Renal cortical epithelial cell (primary cell): ENCODE results near the gene ZNF385D. TPM values are rescaled to one million over a fixed set of nuclear protein-coding genes. Genes with fewer than 3 reads are reported as not detected.

Experiments used
- DNase-seq: peaks from one replicate; pipeline ENCODE4 v3.0.0-alpha.2; 2011; ENCODE audit warnings: low read depth
- total RNA-seq: library from RNA; depleted of rRNA; stranded (reverse); fragments of >200 nt; gene quantifications from 2 replicates; pipeline ENCODE4 v1.2.3, GENCODE V29; 2014

Gene ZNF385D
- total RNA-seq, 1 donor from 2014 or later, result 1.0 TPM

DNA sequence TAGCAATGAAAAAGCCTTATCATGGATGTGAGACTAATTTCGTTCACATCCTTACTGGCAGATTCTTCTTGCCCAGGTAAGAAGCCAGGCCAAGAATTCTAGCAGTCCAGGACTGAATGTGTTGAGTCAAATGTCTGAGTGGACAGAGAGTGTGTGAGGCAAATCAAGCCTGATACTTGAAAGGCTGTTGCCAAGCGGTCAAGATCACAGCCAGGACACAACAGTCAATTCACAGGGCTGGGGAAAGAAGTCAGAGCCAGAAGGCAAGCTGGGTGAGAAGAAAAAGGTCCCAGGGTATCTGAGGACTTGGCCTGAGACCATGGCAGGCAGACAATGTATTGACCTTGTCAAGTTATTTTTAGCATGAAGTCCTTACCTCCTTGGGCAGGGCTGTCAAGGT lies 301.3 kb downstream of the ZNF385D start:
- no peak for DNase-seq

DNA sequence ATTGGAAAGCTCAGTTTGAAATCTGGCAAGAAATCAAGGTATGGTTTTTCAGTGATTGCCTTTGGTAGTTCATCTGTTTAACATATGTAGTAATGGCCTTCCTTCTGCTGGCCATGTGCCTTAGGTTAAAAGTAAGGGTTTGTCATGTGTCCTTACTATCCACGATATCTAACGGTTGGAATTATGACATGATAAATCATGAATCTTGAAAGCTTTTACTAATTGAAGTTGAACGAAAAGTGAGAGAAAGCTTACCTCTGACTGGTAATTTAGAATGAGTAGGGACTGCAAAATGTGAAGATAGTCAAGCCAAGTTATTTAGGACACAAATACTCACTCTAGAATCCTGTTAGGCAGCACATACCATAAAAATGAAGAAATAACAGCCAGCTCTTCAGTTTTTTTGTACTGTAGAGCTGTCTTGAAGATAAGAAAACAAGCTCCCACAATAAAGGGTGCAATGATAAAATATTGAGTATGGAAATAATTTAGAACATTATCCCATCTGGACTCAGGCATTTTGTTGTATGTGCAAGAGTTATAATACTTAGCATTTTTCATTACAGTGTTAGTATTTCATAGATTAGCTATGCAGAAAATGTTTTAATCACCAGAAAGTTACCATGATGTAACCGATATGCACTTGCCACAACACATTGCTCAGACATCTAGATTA lies 303.4 kb downstream of the ZNF385D start:
- DNase-seq, result no peak

DNA sequence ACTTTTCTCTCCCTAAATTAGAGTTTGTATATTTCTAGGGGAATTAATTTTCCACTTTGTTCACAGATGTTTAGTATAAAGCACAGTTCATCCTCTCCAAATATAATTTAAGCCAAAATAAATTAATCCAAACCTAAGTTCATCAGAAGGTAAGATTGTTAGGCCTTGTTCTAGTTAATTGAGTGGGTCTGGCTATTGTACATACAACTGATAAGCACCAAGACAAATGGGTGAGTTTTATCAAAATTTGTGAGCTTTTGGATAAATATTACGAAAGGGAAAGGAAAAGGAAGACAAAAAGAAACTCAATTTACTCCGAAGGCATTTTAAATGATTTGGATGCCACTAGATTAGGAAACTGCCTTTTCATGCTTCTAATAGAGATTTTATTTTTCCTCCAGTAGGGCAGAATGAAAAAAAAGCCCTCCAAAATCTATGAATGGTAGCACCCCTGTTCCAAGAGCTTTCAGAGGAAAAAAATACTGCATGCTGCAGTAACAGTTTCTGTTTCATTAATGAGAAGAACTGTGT lies 304.0 kb downstream of the ZNF385D start:
- no peak for DNase-seq

DNA sequence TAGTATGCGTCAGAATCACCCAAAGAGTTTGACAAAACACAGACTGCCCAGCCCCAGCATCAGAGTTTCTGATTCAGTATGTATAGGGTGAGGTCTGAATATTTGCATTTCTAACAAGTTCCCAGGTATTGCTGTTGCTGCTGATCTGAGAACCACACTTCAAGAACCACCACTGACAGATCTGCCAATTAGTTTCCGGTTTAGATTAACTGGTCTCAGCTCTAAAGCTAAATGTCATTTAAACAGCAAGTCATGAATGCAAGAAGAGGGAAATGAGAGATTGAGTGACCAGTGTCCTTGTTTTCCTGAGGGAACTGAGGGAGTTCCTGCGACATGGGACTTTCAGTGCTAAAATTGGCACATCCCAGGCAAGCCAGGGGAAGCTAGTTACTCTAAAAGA lies 305.0 kb downstream of the ZNF385D start:
- peak; percentile 18 for DNase-seq

DNA sequence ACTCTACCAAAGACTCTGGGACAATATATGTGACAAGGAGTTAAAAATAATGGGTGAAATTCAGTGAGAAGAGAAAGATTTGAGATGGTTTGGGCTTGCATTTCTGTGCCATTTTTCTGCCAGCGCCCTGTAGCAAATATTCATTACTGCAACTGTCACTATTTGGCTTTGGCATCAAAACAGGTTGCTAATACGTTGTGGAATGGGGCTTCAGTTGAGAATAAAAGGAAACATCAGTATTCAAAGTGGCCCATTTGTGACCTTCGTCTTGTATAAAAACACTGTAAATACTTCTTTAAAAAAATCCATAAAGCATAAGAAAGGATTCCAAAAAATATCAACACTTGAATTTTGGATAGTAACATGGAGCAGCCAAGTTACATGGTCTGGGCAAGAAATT lies 309.2 kb downstream of the ZNF385D start:
- DNase-seq, result no peak

DNA sequence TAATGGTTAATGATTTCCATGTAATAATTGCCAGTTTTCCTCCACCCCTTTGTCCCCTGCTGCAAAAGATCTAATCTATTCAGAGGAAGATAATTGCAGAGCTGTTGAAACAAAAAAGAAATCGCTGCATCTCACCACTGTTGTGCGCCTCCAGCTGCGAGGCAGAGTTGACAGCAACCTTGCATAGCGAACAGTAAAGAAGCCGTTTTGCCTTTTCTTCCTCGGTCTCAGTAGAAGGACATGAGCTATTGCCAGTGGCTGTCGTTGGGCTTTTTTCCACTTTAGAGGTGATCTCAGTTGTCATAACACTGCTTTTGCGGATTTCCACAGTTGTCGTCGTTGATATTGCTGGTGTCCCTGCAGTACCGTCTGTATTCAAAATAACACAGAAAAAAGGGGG lies 314.2 kb downstream of the ZNF385D start:
- DNase-seq, result no peak

DNA sequence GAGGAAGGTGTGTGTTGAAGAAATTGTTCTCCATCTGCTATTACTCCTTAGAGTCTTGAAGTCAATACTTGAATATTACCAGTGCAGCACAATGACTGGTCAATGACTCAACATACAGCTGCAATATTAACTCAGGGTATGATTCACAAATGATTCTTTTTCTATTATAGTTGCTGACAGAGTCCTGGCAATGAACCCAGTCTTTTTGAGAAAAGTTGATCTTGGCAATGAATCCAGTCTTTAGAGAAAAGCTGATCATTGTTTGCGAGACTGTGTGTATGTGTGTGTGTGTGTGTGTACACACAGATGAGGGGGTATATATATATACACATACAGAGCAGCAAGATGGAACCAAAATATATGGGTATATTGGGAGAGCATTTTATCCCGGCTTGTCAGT lies 315.1 kb downstream of the ZNF385D start:
- peak; percentile 97 for DNase-seq

DNA sequence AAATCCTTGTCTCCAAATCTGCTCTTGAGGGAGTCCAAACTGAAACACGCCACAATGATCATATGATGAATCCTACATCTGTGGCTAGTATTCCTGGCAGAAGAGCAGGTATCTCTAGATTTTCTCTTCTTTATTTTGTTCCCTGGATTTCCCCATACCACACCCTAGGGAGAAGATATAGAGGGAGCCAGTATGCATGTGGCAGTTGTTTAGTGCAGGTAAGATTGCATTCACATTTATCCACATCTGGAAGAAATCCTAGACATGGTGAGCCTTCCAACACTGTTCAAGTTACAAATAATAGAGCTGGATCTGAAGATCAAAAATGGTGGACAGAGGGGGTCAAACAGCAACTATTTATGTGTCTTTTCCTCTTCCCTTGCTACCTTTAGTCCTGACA lies 316.7 kb downstream of the ZNF385D start:
- no peak for DNase-seq

DNA sequence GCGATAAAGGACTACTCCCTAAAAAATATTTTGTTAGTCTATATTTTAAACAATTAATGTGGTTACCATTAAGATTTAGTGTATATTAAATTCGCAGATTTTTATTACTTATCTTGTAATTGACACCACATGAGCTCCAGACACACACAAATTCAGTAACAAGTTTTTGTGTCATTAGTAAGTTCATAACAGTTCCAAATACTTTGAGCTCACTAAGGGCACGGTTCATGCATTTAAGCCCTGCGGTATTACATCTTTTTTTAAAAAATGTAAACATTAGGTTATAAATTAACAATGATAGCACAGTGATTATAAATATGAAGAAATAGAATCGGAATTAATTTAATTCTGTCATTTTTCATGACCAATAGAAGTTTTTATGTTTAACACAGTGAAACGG lies 317.3 kb downstream of the ZNF385D start:
- no peak for DNase-seq

DNA sequence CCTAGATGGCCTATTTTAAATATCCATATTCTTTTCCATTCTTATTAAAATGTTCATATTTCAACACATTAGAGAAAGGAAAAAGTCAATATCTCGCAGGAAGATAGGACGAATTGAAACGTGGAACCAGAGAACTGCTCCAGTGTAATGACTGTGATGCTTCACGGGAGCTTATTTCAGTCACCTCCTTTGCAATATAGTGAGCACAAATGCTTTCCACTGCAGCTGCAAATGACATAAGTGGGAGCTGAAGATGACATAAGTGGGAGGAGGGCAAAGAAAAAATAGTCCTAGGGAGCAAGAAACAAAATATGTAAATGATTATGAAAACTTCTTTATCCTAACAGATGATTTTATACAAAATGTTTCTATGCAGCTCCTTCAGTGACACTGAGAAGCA lies 324.1 kb downstream of the ZNF385D start:
- no peak for DNase-seq

DNA sequence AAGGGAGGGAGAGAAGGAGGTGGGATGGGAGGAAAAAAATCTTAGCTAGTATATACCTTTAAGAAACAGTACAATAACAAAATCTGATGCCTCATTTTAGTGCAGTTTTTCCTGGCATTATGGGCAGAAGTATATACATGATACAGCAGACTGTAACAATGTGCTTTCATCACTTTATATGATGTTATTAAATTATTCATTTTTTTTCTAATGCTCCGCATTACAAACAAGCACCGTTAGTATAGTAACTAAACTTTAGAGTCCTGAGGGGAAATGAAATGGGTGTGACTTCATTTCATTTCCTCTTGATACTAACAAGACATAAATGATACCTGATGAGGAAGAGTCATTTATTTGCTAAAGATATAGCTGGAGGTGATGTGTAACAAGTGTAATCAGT lies 325.3 kb downstream of the ZNF385D start:
- no peak for DNase-seq

DNA sequence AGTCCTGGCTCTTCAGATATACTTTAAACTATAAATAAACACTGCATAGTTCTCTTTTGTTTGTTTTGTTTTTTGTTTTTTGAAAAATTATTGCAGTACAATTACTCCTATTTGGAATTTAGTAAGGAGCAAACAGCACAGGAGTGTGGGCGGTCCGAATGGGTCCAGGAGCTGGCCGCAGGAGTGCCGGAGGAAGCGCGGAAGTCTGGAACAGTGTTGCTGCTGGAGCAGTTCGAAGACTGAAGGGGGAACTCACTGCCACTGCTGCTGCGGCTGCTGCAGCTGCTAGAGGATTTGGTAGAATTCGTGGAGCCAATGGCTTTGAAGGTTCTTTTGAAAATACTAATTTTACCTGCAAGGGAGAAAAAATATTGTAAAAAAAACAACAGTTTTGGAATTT lies 329.9 kb downstream of the ZNF385D start:
- DNase-seq, result no peak

DNA sequence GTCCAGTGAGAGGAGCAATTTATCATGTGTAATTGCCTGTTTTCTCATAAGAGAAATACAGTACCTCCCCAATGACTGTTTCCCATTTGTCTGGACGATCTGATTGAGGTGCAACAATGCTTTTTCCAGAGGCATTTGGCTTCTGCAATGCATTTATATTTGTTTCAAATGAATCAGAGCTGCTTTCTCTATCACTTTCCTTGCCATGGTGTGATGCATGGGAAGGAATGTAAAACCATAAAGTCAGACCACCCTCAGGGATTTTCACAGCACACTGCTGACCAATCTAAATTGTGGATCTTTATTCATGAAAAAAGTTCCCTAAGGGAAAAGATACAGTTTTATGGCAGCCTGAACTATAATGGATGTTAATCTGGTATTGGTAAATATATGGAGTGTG lies 333.0 kb downstream of the ZNF385D start:
- DNase-seq, result peak; percentile 56

DNA sequence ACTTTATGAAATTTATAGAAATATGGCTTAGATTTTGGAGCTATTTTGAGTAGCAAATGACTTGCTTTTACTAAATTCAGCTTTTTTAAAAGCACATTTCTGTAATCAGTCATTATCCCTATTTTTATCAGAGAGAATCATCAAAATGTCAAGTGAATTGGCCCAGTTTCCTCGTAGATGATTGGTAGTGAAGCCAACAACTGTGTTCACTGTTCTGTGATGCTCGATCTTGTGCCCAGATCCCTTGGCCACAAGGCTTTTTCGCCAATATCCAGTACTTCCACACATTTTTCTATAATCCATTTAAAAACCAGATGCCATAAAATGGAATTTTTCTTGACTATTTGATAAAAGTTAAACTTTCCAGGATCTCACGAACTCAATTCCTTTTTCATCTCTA lies 336.5 kb downstream of the ZNF385D start:
- no peak for DNase-seq

DNA sequence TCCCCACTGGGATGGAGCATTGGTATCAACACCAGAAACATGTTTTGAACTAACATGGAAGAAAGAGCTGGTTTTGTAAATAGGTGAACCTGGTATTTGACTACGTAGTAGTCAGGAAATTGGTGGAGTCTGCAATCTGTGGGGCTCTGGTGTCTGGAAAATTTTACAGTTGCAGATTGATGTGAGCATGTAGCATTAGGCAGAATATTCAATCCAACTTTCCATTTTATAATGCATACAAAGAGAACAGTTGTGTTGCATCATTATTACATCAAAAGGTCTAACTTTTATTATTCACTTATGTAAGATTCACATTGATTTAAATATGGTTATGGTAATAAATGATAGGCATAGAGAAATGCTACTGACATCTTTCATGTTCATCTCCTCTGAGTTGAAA lies 340.0 kb downstream of the ZNF385D start:
- DNase-seq, result no peak

DNA sequence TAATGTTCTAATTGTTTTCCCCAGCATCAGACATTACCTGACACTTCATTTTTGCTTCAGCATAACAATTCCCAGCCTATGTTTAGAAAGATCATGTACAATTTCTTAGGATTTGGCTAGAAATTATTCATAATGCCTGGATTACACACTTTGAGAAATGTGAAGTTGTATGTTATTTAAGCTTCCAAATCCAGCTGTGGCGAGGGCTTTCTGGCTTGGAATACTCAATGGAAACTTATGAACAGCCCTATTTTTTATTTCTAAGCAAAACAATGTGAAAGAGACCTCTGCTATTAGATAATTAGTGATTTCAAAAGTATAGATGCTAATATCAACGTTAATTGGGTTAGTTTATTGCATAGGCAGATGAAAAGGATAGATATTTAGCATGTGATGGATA lies 341.6 kb downstream of the ZNF385D start:
- no peak for DNase-seq

DNA sequence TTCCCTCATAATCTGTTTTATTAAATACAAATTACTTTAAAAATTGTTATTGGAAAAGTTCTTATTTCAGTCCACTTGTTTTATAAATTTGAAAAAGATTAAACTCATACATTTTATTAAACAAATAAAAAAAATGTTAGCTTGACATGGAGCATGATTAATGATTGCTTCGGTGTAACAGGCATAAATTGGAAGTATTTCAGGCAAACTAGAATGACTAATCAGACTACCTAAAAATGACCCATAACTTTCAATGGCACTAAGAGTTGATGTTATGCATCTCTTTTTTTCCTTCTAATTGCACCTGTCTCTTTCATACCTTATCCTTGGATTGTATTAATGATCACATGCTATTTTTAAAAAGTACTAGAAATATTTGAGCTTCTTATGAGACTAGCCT lies 343.3 kb downstream of the ZNF385D start:
- no peak for DNase-seq

DNA sequence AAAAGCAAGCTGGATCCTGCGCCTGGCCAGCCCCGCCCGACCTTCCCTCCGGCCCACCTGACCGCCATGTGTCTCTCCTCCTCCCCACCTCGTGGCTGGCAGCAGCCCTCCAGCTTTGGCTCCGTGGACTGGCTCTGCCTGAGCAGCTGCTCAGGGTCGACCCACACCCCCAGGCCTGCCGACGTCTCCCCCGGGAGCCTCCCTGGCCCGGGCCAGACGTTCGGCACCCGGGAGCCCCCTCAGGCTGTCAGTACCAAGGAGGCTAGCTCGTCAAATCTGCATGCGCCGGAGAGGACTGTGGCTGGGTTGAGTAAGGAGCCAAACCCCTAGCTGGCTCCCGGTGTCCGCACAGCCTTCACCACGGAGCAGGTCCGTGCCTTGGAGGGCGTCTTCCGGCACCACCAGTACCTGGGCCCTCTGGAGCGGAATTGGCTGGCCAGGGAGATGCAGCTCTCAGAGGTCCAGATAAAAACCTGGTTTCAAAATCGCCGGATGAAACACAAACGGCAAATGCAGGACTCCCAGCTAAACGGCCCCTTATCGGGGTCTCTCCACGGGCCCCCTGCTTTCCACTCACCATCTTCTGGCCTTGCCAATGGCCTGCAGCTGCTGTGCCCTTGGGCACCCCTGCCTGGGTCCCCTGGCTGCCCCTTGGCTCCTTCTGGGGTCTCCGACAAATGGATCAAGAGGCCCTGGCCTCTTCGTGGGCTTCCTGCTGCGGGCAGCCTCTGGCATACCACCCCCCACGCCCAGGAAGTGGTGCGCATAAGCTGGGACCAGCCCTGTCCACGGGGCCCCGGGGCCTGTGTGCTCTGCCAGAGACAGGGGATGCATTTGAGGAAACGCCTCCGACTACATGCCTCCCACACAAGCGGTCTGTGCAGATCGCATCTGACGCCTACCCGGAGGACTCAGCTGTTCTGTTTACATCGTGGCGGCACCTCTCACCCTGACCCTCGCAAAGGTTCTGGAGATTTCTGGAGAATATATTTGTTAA lies 345.0 kb downstream of the ZNF385D start:
- DNase-seq, result no peak

DNA sequence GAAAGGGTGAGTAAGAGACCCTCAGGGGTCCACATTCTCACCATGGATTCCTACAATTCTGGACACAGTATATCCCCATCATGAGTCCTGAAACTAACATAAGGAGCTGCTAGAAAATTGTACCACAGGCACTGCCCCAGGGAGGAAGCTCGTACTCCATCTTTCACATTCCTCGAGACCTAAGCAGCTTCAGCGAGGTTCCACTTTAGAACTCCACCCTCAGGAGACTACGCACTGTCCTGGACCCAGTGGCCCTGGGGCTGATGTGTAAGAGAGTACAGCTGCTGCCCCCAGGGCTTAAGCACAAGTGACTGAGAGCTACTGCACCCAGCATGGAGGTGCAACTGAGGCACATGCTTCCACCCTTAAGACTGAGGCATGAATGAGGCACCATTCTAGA lies 352.5 kb downstream of the ZNF385D start:
- DNase-seq, result no peak

DNA sequence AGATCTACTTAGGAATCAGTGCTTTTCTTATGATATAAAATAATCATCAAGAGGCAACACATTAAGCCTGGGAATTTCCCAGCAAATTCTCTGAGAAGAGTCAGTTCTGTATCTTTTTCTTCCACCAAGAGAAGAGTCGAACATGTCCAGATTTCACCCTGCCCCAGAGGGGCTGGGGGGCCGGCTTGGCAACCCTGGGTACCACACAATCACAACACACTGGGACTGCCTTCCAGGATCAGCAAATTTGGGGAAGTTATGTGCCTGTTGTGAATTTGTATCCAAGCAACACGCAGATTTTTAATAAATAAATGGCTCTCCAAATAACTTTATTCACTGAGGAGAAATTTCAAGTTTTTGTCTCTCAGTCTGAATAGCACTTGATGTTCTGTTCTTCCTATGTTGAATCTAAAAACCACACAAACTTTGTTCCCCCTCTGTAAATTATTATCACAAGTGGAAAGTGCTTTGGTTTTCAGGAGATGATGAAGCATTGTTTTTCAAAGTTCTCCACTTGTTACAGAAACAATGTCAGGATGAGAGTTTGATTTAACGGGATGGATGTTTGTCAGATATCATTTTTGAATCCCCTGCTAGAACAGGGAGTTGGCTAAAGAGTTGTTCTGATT lies 357.2 kb downstream of the ZNF385D start:
- DNase-seq, result peak; percentile 57

DNA sequence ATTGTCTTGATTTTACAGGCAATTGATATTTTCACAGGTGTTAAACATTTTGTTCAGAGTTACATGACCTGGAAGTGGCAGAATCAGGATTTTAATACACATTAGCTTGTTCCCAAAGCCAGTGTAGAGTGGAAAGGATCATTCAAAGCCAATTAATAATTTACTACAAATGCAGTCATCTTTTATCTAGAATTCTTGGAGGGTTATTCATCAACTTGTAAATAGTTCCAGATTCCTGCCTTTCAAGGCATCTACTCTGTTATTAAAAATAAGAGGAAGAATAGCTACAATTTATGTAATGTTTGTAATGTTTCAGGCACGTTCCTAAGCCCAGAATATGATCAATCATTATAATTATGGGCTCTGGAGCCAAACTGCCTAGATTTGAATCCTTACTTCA lies 358.5 kb downstream of the ZNF385D start:
- peak; percentile 90 for DNase-seq

DNA sequence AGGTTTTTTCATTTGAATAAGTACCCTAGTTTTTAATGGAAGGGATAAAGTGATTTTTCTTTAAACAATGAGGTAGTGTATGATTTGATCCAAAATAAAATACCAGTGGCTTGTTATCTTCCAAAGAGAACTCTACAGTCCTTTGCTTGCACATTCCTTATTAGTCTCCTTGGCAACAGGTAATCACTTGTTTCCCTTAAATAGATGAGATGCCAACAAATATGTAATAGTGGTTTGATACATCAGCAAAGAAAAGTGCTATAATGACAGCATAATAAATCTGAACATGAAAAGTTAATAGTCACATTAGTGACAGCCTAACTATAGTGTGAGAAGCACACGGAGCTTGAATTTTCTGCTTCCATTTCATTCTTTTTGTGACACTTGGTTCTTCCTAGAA lies 360.2 kb downstream of the ZNF385D start:
- peak; percentile 17 for DNase-seq
